H1 (cell line): ENCODE measurements around the gene CX3CR1. TPM values are rescaled to one million over a fixed set of nuclear protein-coding genes. Genes with fewer than 3 reads are reported as not detected.

Experiments
- CHD1 ChIP-seq: IDR thresholded peaks from 2 replicates; pipeline ENCODE4 v1.6.1; 2012; ENCODE audit warnings: low read depth, low read length, improper control_type of control experiment
- POLR2A ChIP-seq, 2 experiments: IDR thresholded peaks; 1 replicate in 1 of 2; 2 replicates in 1 of 2; pipeline ENCODE4 v1.6.1; 2011; ENCODE audit warnings: low read depth in 2 of 2, low read length in 2 of 2, mild to moderate bottlenecking in 2 of 2; ENCODE audit errors: control extremely low read depth in 1 of 2
- POLR2AphosphoS5 ChIP-seq: IDR thresholded peaks from 2 replicates; pipeline ENCODE4 v1.6.1; 2011; ENCODE audit warnings: low read depth, low read length
- RFX5 ChIP-seq: IDR thresholded peaks from 2 replicates; pipeline ENCODE4 v1.6.1; 2011; ENCODE audit warnings: low read depth, low read length, improper control_type of control experiment, borderline replicate concordance
- SIX5 ChIP-seq: IDR thresholded peaks from 2 replicates; pipeline ENCODE4 v1.6.1; 2011; ENCODE audit warnings: mild to moderate bottlenecking, low read depth, low read length
- SP2 ChIP-seq: IDR thresholded peaks from 2 replicates; pipeline ENCODE4 v1.6.1; 2012; ENCODE audit warnings: mild to moderate bottlenecking, low read length, inconsistent platforms
- SRF ChIP-seq: IDR thresholded peaks from 2 replicates; pipeline ENCODE4 v1.6.1; 2011; ENCODE audit warnings: mild to moderate bottlenecking, low read depth, low read length, moderate library complexity
- polyA plus RNA-seq, 7 experiments: library from polyadenylated mRNA; depleted of rRNA in 3 of 7; stranded (reverse) in 5 of 7; unstranded in 2 of 7; fragments of >200 nt in 5 of 7; fragments of 200-250 nt in 2 of 7; gene quantifications; 1 replicate in 5 of 7; 2 replicates in 1 of 7; 4 replicates in 1 of 7; pipeline versions ENCODE4 v1.2.1 to v1.2.3, GENCODE V29; 2011 to 2013; ENCODE audit warnings: missing spikeins in 2 of 7, mixed read lengths in 2 of 7
- total RNA-seq: library from RNA; stranded (reverse); fragmentation: NEBNext Ultra II Directional; extraction: Animal tissue kit (Norgen Biotek cat#: 25700); gene quantifications from 2 replicates; pipeline ENCODE4 v1.2.1, GENCODE V29; 2021
- TF ChIP-seq, protein P1 (sequence below): fragments of 300-600 bp; sonication (generic); IDR thresholded peaks from 2 replicates; pipeline ENCODE4 v1.7.1; 2012; ENCODE audit warnings: low read length, moderate library complexity, mild to moderate bottlenecking, inconsistent platforms; ENCODE audit not compliant: insufficient replicate concordance

CX3CR1 gene
- total and polyA plus RNA-seq, 2 of the 8 experiments (the other 6 are each of a cell fraction or from before 2014, with no cell fraction given): 0.08 TPM; not detected in 1

DNA sequence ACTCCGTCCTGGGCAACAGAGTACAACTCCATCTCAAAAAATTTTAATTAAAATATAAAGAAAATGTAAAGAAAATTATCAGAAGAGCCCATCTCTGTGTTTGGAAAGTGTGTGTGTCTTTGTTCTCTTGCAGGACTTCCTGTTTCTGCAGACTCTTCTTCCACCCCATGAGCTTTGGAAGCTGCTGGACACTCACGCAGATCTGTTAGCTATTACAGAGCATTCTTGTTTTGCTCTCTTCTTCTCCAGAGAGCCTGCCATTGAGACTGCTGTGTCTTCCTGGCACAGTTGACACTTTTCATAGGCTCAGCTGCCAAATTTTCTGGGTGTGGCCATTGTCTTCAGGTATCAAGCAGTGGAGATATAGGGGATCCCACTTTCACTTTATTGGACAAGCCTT is 43.7 kb upstream of the CX3CR1 start (continued):
- TF ChIP-seq SIX5: no peak
- no peak for TF ChIP-seq POLR2AphosphoS5
- TF ChIP-seq, protein P1, sequence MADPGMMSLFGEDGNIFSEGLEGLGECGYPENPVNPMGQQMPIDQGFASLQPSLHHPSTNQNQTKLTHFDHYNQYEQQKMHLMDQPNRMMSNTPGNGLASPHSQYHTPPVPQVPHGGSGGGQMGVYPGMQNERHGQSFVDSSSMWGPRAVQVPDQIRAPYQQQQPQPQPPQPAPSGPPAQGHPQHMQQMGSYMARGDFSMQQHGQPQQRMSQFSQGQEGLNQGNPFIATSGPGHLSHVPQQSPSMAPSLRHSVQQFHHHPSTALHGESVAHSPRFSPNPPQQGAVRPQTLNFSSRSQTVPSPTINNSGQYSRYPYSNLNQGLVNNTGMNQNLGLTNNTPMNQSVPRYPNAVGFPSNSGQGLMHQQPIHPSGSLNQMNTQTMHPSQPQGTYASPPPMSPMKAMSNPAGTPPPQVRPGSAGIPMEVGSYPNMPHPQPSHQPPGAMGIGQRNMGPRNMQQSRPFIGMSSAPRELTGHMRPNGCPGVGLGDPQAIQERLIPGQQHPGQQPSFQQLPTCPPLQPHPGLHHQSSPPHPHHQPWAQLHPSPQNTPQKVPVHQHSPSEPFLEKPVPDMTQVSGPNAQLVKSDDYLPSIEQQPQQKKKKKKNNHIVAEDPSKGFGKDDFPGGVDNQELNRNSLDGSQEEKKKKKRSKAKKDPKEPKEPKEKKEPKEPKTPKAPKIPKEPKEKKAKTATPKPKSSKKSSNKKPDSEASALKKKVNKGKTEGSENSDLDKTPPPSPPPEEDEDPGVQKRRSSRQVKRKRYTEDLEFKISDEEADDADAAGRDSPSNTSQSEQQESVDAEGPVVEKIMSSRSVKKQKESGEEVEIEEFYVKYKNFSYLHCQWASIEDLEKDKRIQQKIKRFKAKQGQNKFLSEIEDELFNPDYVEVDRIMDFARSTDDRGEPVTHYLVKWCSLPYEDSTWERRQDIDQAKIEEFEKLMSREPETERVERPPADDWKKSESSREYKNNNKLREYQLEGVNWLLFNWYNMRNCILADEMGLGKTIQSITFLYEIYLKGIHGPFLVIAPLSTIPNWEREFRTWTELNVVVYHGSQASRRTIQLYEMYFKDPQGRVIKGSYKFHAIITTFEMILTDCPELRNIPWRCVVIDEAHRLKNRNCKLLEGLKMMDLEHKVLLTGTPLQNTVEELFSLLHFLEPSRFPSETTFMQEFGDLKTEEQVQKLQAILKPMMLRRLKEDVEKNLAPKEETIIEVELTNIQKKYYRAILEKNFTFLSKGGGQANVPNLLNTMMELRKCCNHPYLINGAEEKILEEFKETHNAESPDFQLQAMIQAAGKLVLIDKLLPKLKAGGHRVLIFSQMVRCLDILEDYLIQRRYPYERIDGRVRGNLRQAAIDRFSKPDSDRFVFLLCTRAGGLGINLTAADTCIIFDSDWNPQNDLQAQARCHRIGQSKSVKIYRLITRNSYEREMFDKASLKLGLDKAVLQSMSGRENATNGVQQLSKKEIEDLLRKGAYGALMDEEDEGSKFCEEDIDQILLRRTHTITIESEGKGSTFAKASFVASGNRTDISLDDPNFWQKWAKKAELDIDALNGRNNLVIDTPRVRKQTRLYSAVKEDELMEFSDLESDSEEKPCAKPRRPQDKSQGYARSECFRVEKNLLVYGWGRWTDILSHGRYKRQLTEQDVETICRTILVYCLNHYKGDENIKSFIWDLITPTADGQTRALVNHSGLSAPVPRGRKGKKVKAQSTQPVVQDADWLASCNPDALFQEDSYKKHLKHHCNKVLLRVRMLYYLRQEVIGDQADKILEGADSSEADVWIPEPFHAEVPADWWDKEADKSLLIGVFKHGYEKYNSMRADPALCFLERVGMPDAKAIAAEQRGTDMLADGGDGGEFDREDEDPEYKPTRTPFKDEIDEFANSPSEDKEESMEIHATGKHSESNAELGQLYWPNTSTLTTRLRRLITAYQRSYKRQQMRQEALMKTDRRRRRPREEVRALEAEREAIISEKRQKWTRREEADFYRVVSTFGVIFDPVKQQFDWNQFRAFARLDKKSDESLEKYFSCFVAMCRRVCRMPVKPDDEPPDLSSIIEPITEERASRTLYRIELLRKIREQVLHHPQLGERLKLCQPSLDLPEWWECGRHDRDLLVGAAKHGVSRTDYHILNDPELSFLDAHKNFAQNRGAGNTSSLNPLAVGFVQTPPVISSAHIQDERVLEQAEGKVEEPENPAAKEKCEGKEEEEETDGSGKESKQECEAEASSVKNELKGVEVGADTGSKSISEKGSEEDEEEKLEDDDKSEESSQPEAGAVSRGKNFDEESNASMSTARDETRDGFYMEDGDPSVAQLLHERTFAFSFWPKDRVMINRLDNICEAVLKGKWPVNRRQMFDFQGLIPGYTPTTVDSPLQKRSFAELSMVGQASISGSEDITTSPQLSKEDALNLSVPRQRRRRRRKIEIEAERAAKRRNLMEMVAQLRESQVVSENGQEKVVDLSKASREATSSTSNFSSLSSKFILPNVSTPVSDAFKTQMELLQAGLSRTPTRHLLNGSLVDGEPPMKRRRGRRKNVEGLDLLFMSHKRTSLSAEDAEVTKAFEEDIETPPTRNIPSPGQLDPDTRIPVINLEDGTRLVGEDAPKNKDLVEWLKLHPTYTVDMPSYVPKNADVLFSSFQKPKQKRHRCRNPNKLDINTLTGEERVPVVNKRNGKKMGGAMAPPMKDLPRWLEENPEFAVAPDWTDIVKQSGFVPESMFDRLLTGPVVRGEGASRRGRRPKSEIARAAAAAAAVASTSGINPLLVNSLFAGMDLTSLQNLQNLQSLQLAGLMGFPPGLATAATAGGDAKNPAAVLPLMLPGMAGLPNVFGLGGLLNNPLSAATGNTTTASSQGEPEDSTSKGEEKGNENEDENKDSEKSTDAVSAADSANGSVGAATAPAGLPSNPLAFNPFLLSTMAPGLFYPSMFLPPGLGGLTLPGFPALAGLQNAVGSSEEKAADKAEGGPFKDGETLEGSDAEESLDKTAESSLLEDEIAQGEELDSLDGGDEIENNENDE: no peak
- no peak for TF ChIP-seq SRF
- TF ChIP-seq RFX5: no peak
- no peak for TF ChIP-seq POLR2A (IDR thresholded peaks at IDR 0.05; ENCODE audit: control extremely low read depth in 1 of 2, low read depth in 2 of 2, low read length in 2 of 2)
- TF ChIP-seq CHD1: no peak
- TF ChIP-seq SP2: no peak
- TF ChIP-seq, all 59 proteins: peak for 0
